Medulla oblongata (tissue), 1 donor: ENCODE results near the gene AFF1.
"Not testable (repeated sequence)": the region's sequence is repeated elsewhere in the genome, so short reads cannot be mapped to it uniquely, and the experiment has no call there.

Experiments
- DNase-seq: peaks from one replicate; pipeline ENCODE4 v3.0.0-alpha.2; 2015; ENCODE audit errors: extremely low spot score

AFF1 gene

DNA sequence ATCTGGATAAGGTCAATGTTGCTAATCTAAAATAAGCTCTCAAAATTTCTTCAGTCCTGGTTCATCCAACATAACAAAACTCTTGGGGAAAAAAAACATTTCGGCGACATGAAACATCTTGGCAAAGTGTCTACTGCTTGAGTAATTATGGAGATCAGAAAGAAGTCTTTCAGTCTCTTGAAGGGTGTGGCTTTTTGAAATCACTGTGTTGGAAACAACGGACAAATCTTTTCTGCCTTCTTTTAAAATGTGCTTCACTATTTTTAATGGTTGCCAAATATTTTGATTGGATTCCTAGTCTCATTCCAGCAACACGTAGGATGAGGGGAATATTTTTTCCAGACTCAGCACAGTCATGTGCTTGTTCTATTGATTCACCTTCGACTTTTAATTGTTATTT lies 147.0 kb downstream of the AFF1 start:
- DNase-seq, result no peak

DNA sequence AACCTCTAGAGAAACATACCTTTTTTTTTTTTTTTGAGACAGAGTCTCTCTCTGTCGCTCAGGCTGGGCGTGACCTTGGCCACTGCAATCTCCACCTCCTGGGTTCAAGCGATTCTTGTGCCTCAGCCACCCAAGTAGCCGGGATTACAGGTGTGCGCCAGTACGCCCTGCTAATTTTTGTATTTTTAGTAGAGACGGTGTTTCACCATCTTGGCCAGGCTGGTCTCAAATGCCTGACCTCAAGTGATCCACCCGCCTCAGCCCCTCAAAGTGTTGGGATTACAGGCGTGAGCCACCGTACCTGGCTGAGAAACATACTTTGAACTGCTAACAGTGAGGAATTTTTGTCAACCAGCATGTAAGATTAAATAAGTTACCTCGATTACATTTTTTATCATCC lies 150.9 kb downstream of the AFF1 start:
- not testable (repeated sequence) for DNase-seq

DNA sequence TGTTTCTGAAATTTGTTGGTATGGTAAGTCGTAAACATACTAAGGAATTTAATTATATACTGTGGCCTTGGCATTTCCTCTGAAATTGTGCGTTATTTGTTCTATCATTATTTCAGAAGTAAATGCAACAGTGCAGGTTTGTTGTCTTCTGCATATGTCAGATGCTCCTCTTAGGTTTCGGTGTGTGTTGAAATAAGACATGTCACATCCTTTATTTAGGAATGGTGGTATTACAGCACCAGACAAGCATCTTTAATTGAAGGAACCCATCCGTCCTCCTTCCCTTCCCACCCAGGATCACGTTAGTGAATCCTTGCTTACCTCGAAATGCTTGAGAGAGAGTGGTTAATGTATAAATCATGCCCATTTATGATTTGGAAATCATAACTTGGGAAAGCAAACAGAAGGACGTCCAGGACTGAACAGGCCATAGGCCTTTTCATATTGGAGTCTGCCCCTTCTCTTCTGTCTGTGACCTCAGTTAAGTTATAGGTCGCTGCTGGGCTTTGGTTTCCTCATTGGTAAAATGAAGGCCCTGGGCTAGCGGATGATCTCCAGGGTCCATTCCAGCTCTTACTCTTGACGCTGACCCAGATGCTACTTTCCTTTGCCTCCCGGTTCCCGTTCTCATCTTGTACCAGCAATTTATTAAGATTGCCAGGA lies 151.5 kb downstream of the AFF1 start:
- no peak for DNase-seq

DNA sequence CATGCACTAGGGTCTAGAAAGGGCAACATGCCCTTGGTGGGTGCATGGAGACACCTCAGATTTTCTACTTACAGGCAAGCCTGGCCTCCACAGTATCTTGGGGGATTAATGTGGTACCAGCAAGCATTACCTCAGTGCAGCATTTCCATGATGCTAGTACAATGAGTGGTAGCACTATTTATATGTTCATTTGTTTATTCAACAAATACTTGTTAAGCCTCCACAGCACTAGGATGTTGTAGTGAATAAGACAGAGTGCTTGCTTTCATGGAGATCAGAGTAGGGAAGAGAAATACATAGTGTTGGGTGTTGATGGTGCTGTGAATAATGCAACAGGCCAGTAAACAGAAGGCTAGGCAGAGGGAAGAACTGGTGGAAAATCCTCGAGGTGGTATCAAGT lies 152.2 kb downstream of the AFF1 start:
- no peak for DNase-seq

DNA sequence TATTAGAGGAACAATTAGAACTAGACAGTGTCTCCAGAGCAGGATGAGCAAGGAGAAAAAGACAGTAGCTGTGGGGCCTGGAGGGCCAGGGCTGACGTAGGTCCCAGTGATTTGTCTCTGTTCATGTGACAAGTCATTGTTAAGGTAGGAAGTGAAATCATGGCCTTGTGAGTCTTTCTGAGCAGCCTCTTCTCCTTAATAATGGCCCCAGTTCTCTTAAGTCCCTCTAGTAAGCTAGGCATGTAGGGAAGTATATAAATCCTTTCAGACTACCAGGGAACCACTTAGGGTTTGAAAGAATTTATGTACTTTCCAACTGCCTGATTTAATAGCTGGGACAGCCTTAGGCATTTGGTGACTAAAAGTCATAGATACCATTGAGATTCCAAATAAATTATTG lies 152.6 kb downstream of the AFF1 start:
- DNase-seq, result peak; percentile 41

DNA sequence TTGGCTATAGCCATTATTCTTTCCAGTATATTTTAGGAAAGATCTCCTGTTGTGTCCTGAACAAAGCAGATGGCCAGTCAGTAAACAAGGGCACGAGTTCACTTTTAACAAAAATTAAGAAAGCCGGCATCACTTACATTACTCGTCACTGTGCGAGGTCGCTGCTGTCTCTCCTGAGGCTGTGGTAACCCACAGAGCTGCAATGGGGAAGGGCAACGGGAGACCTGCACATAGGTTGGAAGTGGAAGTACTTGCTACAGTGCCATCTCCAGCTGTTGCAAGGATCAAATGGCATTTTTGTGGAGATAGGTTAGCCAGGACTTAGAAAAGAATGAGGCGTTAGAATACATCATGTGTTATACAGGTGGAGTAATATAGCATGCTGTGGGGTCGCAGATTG lies 153.4 kb downstream of the AFF1 start:
- DNase-seq, result no peak

DNA sequence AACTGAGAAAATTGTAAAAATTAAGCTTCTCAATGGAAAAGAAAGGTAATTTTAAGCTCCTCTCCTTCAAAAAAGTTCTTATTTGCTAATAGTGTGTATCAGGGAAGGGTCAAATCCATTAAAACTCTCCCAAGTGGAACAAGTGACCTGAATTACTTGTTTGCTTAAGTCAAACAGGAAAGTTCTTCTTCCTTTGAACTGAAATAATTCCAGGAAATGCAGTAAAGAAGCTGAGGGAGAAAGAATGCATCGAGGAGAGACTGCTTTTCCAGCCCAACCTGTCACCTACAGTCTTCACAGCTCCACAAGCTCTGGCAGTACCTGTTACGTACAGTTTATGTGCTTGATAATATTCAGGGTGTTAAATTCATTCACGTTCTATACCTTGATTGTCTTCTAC lies 154.6 kb downstream of the AFF1 start:
- no peak for DNase-seq

DNA sequence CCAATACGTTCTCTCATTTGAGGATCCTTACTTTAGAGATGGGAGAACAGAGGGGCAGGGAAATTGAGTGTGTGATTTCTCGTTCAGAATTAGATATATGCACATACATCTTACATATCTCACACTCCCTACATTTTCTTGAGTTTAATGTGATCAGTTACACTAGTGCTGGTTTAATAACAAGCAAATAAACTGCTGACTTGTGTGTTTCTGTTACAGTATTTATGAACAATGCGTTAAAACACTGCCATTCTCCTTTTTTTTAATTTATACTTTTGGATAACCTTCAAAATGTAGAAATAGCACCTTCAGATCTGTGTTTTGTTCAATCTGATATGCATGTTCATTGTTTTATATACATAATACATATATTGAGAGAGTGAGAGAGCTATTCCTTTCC lies 155.5 kb downstream of the AFF1 start:
- DNase-seq, result no peak

DNA sequence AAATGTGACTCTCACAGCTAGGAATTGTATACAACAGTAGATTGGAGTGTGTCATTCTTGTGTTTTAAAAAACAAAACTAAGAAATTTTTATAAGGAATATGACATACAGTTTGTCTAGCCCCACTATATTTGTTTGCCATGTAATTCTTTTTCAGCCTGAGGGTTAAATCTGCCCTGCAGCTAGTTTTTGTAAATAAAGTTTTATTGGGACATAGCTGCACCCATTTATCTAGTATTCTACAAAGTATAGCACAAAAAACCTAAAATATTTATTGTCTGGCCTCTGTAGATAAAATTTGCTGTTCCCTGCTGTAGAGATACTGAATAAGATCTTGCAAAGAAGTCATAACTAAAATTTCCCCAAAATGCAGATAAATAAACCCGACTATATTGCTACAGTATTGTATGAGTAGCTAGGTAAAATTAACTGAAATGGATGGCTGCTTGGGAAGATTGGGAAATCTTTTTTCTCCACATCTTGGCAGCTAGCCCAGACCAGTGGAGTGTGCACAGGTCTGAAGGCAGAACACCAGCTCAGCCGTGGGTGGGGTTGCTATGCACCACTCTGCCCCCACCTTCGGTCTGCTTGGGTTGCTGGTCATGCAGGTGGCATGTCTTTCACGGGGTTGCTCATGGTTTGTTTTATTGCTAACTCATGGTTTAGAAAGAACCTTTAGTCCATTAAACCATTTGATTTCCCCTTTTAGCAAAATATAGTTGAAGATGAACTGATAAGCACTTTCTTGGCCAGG lies 157.8 kb downstream of the AFF1 start:
- peak; percentile 58 for DNase-seq

DNA sequence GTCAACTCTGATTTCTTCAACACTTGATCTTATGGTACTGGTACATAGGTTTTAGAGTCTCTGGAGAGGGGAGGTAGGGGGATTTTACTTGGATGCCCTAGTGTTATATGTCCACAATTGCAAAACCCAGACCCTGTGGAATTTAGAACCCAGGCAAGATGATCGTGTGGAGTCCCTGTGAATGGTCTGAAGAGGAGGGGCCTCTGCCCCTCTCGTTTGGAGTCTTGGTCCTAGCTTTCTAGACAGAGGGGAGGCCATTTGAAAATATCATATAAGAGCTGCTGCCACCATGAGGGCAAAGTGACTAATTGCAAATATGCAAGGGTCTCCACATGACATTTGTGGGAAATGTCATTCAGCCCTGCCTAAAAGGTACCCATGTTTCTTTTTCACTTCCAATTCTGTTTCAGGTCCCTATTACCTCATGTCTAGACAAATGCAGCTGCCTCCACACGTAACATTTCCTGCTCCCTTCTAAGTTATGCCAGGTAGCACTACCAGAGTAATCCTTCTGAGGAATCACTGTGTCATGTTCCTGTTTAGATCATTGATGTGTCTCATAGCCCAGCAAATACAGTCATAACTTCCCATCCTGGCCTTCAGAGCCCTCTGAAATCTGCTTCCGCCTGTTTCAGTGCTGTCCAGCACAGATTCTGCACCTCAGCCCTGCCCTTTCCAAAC lies 158.8 kb downstream of the AFF1 start:
- DNase-seq, result peak; percentile 82

DNA sequence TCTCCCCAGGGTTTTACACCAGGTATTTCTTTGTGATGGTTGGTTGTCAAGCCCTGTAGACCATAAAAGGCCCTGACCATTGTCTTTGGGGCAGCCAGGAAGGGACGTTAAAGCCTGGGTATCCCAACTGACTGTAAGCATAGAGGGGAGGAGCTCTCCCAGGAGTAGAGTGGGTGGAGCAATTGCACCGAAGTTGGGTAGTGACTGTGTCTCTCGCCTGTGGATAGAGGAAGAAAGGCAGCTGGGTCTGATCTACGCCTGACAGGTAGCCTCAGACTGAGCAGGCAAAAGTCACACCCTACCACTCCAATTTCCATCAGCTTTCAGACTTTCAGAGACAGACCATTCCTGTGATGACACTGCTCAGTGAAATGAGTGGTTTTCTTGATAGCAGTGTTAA lies 162.3 kb downstream of the AFF1 start:
- no peak for DNase-seq

DNA sequence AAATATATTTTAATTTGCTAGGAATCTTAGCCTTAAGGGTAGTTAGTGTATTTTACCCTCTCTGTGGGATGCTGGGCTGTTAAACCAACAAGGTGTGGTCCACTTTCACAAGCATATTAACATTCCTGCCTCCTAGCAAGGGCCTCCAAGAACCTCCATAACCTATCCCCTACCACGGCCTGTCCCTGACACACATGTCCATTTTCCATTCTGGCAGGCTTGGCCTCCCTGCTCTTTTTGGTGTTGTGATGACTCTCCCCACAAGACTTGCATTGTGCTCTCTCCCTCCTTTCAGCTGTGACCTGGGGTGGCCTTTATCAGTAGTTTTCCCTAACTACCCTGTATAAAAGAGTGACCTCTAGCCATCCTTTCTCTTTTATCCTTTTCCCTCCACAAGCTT lies 165.4 kb downstream of the AFF1 start:
- DNase-seq, result no peak

DNA sequence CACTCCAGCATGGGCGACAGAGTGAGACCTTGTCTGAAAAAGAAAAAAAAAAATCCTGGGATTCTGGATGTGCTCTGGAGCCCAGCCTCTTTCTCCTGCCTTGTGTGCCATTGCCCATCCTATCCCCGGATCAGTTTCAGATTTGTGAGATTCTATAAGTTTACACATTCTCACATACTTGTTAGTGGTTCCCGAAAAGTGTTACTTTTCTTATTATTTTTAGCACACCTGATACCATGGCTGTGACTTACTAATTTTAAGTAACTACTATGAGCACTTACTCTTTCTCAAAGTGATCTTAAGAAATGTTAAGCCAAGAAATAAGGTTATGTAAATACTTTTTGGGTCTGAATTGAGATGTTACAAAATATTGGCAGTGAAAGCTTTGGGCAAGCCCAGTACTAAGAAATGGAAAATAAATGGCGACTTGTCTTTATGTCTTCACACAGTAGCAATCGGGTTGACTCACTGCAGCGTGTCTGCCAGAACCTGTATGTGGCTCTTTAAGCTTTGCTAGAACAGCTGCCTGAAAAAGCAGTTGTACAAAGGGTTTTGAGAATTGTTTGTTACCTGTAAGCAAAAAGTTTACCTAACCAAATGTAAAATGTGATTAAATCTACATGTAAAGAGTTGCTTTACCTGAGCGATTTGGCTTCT lies 166.9 kb downstream of the AFF1 start:
- no peak for DNase-seq

DNA sequence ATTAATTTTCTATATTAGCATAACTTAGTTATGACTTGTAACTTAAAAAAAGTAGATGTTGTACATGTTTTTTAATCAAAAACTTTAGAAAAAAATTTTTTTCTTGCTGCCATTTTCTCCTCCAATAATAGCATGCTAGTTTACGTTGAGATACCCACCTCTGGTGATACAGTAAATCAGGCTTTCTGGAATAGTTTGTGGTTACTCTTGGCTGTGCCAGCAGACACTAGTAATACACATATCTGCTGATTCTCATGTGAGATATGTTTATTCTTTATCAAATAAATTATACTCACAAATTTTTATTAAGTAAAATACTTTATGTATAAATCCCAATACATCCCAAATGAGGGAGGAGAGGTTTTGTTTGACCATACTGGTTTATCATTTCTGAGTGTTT lies 168.3 kb downstream of the AFF1 start:
- DNase-seq, result no peak

DNA sequence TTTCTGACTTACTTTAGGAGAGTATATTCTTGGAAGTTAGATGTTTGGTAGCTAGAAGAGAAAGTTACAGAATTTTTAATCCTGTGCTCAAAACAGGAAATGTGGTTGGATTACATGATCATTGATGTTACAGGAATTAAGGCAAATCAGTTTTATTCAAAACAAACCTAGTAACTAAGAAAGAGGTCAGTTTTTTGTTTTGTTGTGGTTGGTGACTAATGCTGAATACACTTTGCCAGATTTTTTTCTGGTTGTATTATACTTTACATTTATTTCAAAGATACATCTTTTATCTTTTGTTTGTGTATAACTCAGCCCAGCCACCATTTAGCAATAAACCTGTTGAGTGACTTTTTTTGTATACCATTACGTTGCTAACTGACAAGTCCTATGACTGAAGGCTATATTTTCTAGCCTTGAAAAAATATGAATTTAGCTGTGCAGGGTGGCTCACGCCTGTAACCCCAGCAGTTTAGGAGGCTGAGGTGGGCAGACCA lies 168.9 kb downstream of the AFF1 start:
- DNase-seq, result no peak

DNA sequence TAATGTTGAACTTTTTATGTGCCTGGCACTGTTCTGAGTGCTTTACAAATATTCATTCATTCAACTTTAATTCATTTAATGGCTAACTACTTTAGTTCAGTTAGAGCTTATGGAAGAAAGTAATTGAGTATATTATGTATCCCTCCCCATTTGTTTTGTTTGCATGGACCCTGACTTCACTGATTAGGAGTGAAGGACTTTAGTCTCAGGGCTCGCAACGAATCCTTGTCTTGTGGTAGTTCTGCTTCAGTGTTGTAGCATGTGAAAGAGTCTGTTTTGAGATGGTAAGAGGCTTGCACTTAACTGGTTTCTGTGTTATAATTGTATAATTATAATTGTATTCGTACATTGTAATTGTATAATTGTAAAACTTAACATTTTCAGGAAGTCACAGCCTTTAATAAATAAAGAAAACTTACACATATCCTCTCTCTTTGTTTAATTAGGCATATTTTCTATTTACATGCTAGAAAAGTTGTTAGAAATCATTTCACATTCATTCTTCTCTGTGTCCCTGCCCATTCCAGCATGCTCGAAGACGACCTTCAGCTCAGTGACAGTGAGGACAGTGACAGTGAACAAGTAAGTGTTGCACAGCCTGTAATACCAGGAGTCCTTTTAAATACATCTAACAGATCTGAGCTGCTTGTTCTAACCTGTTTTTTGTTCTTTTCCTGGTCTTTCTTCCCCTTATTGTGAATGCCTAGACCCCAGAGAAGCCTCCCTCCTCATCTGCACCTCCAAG lies 170.5 kb downstream of the AFF1 start:
- DNase-seq, result no peak

DNA sequence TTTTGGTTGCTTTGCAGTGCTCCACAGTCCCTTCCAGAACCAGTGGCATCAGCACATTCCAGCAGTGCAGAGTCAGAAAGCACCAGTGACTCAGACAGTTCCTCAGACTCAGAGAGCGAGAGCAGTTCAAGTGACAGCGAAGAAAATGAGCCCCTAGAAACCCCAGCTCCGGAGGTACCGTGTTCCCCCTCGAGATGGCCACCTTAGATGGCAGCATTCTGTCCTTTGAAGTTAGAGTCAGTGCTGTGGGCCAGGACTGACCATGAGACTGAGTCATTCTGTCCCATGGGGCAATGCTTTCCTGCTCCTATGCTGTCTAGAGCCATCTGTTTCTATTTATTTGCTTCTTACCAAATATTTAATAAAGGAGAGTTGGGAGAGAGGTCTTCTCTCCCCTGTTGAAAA lies 173.3 kb downstream of the AFF1 start:
- no peak for DNase-seq

DNA sequence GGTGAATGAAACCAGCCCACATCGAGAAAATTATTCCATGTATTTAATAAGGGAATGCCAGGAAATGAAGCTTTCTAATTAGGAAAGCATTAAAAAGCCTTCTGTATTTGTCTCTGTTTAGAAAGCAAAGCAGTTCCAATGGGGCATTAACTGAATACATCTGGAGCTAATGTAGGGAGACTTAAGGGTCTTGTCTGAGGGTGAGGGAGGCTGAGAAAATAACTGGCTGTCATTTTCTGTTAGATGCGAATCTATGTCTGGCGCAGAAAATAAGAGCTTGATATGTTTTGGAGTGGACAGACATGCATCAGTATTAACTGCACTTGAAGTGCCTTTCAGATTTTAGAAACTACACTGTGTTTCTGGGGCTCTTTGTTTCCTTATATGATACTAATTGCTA lies 174.3 kb downstream of the AFF1 start:
- DNase-seq, result no peak

DNA sequence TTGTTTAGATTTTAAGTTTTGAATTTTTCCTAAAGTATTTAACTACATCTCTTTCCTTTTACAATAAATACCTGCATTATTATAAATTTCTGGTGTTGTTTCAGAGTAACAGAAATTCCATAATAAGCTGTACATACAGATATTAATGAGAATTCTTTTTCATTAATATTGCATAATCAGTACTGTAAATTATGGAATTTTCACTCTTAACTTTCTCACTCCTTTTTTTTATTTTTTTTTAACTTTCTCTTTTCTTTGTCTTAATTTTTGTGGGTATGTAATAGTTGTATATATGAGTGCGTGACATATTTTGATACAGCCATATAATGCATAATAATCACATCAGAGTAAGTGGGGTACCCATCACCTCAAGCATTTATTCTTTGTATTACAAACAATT lies 175.1 kb downstream of the AFF1 start:
- DNase-seq, result no peak

DNA sequence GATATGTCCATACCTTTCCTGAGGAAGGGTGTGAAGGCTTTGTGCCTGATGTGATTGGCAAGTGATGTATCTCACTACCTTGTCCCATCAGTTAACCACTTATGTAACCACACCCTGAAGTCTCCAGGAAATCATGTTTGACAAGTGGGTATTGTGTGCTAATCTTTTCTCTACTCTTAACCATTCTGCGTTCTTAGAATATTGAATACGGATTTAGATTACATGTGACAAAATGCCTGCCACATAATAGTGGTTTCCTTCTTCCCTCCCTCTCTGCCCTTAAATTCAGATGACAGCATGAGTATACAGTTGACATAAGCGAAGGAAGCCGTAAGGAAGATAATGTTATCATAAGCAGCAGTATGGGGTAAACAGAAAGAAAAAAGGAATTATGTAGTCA lies 177.3 kb downstream of the AFF1 start:
- no peak for DNase-seq

DNA sequence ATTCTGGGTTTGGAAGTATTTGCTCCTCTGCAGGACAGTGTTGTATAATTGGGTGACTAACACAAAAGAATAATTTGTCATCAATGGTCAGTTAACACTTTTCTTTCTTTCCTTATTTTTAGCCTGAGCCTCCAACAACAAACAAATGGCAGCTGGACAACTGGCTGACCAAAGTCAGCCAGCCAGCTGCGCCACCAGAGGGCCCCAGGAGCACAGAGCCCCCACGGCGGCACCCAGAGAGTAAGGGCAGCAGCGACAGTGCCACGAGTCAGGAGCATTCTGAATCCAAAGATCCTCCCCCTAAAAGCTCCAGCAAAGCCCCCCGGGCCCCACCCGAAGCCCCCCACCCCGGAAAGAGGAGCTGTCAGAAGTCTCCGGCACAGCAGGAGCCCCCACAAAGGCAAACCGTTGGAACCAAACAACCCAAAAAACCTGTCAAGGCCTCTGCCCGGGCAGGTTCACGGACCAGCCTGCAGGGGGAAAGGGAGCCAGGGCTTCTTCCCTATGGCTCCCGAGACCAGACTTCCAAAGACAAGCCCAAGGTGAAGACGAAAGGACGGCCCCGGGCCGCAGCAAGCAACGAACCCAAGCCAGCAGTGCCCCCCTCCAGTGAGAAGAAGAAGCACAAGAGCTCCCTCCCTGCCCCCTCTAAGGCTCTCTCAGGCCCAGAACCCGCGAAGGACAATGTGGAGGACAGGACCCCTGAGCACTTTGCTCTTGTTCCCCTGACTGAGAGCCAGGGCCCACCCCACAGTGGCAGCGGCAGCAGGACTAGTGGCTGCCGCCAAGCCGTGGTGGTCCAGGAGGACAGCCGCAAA lies 179.6 kb downstream of the AFF1 start:
- no peak for DNase-seq
